Body of pancreas (tissue), 4 donors: ENCODE data around the gene PKNOX2.

Experiments
- CTCF ChIP-seq, 7 experiments: fragments of 450-650 bp in 4 of 7; fragments of 200-600 bp in 3 of 7; sonication (generic) in 3 of 7; IDR thresholded peaks; one replicate each; pipeline ENCODE4 v1.5.1; 2016 to 2019; ENCODE audit warnings: antibody characterized with exemption in 7 of 7
- POLR2A ChIP-seq, 3 donors: fragments of 450-650 bp; IDR thresholded peaks; one replicate each; pipeline ENCODE4 v1.6.1; 2016; ENCODE audit warnings: antibody characterized with exemption in 3 of 3, mild to moderate bottlenecking in 2 of 3

DNA sequence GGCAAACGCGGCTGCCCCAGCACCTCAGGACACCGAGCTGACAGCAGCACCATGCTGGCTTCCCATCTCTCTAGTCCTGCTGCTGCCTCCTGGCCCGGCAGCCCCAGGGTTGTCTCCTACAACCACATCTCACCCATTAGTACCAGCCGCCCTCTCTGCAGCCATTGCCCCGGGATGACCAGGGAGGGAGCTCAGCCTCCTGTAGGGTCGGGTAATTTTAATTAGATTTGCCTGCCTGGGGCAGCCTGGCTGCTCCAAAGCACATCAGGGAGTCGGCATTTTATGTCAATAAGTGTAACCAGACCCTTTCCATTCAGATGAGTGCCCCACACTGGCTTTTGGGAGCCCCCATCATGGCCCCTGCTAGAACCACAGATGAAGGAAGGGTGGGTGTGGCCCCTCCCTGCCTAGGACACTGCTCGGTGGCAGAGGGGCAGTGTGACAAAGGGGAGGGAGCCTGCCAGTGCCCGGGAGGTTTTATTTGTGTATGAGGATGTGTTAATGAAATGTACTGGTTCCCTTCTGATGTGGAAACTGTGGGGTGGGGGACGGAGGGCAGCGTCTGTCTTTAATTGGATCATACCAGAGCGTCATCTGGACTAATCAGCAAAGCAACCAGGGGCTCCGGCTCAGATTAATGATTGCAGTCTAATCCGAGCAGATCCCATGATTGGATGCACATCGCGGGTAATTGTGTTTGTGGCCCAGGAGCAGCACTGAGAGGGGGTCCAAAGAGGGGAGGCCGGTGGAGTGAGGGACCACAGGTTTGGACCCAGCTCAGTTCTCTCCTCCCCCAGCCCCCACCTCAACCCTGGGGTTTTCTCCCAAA lies 206.2 kb downstream of the PKNOX2 start:
- TF ChIP-seq POLR2A (IDR thresholded peaks at IDR 0.05) = no peak
- no peak for TF ChIP-seq CTCF (IDR thresholded peaks at IDR 0.05)
